ENCODE measurements around the gene FRAT2.

FRAT2 gene

DNA sequence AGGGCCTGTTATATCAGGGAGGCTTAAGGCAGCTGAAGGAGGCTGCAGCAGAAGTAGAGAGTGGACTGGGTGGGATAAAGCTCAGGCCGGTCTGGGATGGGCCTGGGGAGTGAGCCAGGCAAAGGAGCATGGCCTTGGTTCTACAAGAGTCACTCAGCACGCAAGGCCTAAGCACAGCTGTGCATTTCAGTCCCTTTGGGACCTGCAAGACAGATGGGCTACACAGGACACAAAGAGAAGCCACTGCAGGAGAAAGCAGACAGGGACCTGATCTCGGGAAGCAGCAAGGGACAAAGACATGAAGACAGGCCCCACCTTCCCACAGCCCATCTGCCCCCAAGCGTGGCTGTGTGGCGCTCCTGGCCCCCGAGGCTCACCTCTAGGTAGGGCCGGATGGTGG, 37.2 kb upstream of the FRAT2 start:
- no peaks in the 10 kb centered on the region for H3F3A ChIP-seq (ENCODE audit: low read depth)
- peaks cover 11% of the 10 kb centered on the region; the same call in 1 of the 2 replicates for H3K36me3 ChIP-seq (ENCODE audit: insufficient read depth, low read length)
- no peaks in the 10 kb centered on the region for H4K20me1 ChIP-seq (ENCODE audit: insufficient read depth, low read length, poor library complexity, severe bottlenecking)
- H3K9me2 ChIP-seq (replicated peaks; ENCODE audit: low read depth, low read length): no peaks in the 10 kb centered on the region
- no peaks in the 10 kb centered on the region for H3K4me1 ChIP-seq (ENCODE audit: insufficient read depth, low read length, poor library complexity, severe bottlenecking)
- no peaks in the 10 kb centered on the region for H3K27me3 ChIP-seq (ENCODE audit: insufficient read depth, low read length, poor library complexity, severe bottlenecking)
- no peak overlapping the region for H3K4me2 ChIP-seq (ENCODE audit: low read depth, low read length, poor library complexity, severe bottlenecking)
- no peak overlapping the region for H2AFZ ChIP-seq (ENCODE audit: low read length)
- H3K4me3 ChIP-seq (ENCODE audit: low read length, poor library complexity, severe bottlenecking): no peak overlapping the region
- H3K79me2 ChIP-seq (ENCODE audit: insufficient read depth, low read length): no peaks in the 10 kb centered on the region
- no peak overlapping the region for H3K9ac ChIP-seq (ENCODE audit: low read depth, low read length, poor library complexity, severe bottlenecking)
- TF ChIP-seq, protein P1, sequence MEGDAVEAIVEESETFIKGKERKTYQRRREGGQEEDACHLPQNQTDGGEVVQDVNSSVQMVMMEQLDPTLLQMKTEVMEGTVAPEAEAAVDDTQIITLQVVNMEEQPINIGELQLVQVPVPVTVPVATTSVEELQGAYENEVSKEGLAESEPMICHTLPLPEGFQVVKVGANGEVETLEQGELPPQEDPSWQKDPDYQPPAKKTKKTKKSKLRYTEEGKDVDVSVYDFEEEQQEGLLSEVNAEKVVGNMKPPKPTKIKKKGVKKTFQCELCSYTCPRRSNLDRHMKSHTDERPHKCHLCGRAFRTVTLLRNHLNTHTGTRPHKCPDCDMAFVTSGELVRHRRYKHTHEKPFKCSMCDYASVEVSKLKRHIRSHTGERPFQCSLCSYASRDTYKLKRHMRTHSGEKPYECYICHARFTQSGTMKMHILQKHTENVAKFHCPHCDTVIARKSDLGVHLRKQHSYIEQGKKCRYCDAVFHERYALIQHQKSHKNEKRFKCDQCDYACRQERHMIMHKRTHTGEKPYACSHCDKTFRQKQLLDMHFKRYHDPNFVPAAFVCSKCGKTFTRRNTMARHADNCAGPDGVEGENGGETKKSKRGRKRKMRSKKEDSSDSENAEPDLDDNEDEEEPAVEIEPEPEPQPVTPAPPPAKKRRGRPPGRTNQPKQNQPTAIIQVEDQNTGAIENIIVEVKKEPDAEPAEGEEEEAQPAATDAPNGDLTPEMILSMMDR (conservative IDR thresholded peaks at IDR 0.05; ENCODE audit: low read length): no peak
- no peak for TF ChIP-seq EZH2phosphoT487 (IDR thresholded peaks at IDR 0.05; ENCODE audit: borderline replicate concordance)
- no peaks in the 10 kb centered on the region for H3K9me3 ChIP-seq (ENCODE audit: insufficient read depth, low read depth, low read length)

DNA sequence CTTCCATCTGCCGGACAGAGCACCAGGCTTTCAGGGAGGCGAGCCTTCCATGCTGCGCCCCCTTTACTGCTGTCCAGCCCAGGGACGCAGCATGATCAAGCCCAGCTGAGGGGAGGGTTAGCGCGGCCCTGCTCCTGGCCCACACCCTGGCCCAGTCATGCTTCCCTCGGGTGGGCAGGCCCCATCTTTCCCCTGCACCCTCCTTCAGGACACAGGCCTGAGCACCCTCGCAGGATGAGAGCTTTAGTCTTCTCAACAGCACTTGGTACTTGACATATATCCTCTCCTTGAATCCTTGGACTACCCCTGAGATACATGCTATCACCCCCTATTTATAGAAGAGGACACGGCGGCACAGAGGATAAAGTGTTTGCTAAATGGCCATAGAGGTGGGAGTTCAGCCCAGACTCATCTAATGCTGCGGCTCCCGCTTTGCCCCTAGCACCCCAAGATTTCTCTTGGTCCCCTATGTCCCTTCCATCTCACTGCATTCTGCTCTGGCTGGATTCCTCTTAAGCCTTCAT, 32.7 kb upstream of the FRAT2 start:
- no peaks in the 10 kb centered on the region for H4K20me1 ChIP-seq (ENCODE audit: insufficient read depth, low read length, poor library complexity, severe bottlenecking)
- H3K9me2 ChIP-seq (replicated peaks; ENCODE audit: low read depth, low read length): no peaks in the 10 kb centered on the region
- H3F3A ChIP-seq (ENCODE audit: low read depth): no peaks in the 10 kb centered on the region
- no peaks in the 10 kb centered on the region for H3K4me1 ChIP-seq (ENCODE audit: insufficient read depth, low read length, poor library complexity, severe bottlenecking)
- no peak overlapping the region for H3K4me2 ChIP-seq (ENCODE audit: low read depth, low read length, poor library complexity, severe bottlenecking)
- no peak overlapping the region for H3K9ac ChIP-seq (ENCODE audit: low read depth, low read length, poor library complexity, severe bottlenecking)
- H3K9me3 ChIP-seq (ENCODE audit: insufficient read depth, low read depth, low read length): no peaks in the 10 kb centered on the region
- TF ChIP-seq, protein P1 (conservative IDR thresholded peaks at IDR 0.05; ENCODE audit: low read length): no peak
- TF ChIP-seq EZH2phosphoT487 (IDR thresholded peaks at IDR 0.05; ENCODE audit: borderline replicate concordance): no peak
- no peak overlapping the region for H2AFZ ChIP-seq (ENCODE audit: low read length)
- H3K4me3 ChIP-seq (ENCODE audit: low read length, poor library complexity, severe bottlenecking): no peak overlapping the region
- H3K79me2 ChIP-seq (ENCODE audit: insufficient read depth, low read length): no peaks in the 10 kb centered on the region
- no peaks in the 10 kb centered on the region for H3K27me3 ChIP-seq (ENCODE audit: insufficient read depth, low read length, poor library complexity, severe bottlenecking)
- peaks cover 2% of the 10 kb centered on the region; the same call in 1 of the 2 replicates for H3K36me3 ChIP-seq (ENCODE audit: insufficient read depth, low read length)

DNA sequence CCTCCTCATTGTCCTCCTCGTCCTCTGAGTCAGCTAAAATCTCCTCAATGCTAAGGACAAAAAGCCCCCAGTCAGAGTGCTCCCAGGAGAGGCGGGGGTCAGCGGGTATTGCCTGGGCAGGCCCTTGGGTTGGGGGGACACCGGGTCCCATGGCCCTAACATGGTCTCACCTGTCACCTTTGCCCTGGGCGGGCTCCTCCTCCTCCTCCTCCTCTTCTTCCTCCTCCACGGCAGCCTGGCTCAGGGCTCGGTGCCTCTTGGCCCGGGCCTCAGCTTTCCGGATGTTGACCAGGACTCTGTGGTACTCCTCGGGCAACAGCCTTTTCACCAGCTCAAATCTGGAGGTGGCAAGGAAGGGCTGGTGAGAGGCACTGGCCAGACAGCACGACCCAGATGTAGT, 32.0 kb upstream of the FRAT2 start:
- H4K20me1 ChIP-seq (ENCODE audit: insufficient read depth, low read length, poor library complexity, severe bottlenecking): no peaks in the 10 kb centered on the region
- TF ChIP-seq EZH2phosphoT487 (IDR thresholded peaks at IDR 0.05; ENCODE audit: borderline replicate concordance): no peak
- TF ChIP-seq, protein P1 (conservative IDR thresholded peaks at IDR 0.05; ENCODE audit: low read length): no peak
- no peak overlapping the region for H3K9ac ChIP-seq (ENCODE audit: low read depth, low read length, poor library complexity, severe bottlenecking)
- H3K79me2 ChIP-seq (ENCODE audit: insufficient read depth, low read length): no peaks in the 10 kb centered on the region
- H3K36me3 ChIP-seq (ENCODE audit: insufficient read depth, low read length): no peaks in the 10 kb centered on the region; the same call in 1 of the 2 replicates
- H3K9me2 ChIP-seq (replicated peaks; ENCODE audit: low read depth, low read length): no peaks in the 10 kb centered on the region
- H3K4me3 ChIP-seq (ENCODE audit: low read length, poor library complexity, severe bottlenecking): no peak overlapping the region
- H3K27me3 ChIP-seq (ENCODE audit: insufficient read depth, low read length, poor library complexity, severe bottlenecking): no peaks in the 10 kb centered on the region
- H3K4me1 ChIP-seq (ENCODE audit: insufficient read depth, low read length, poor library complexity, severe bottlenecking): no peaks in the 10 kb centered on the region
- no peaks in the 10 kb centered on the region for H3K9me3 ChIP-seq (ENCODE audit: insufficient read depth, low read depth, low read length)
- H3K4me2 ChIP-seq (ENCODE audit: low read depth, low read length, poor library complexity, severe bottlenecking): no peak overlapping the region
- no peaks in the 10 kb centered on the region for H3F3A ChIP-seq (ENCODE audit: low read depth)
- H2AFZ ChIP-seq (ENCODE audit: low read length): no peak overlapping the region
